HCEC 1CT (cell line): ENCODE results near the gene UBE2F.
"Not testable (repeated sequence)": the region's sequence is repeated elsewhere in the genome, so short reads cannot be mapped to it uniquely, and the experiment has no call there.

Experiments used
- DNase-seq: peaks from one replicate; pipeline ENCODE4 v3.0.0-alpha.2; 2017

The UBE2F gene

GRCh38 chr2:237946423-237946822, 20.4 kb upstream of the UBE2F start:
- DNase-seq: no peak

GRCh38 chr2:237951354-237951753, 15.5 kb upstream of the UBE2F start:
- DNase-seq: not testable (repeated sequence)

GRCh38 chr2:237951878-237952277, 14.9 kb upstream of the UBE2F start:
- DNase-seq: no peak

- DNase-seq: no peak
These were observed 14.0 kb upstream of the UBE2F start for GRCh38 chr2:237952851-237953250.

GRCh38 chr2:237955640-237956401, 11.0 kb upstream of the UBE2F start:
- no peak for DNase-seq

GRCh38 chr2:237956402-237956736, 10.4 kb upstream of the UBE2F start:
- DNase-seq: no peak

- DNase-seq: no peak
These were observed 5.2 kb upstream of the UBE2F start for GRCh38 chr2:237961637-237962036.

- no peak for DNase-seq
These were observed 4.3 kb upstream of the UBE2F start for GRCh38 chr2:237962432-237963084.

GRCh38 chr2:237963490-237963991, 3.3 kb upstream of the UBE2F start:
- DNase-seq: not testable (repeated sequence)

- DNase-seq: no peak
These were observed 2.6 kb upstream of the UBE2F start for GRCh38 chr2:237964194-237964577.

- DNase-seq: peak; percentile 89
These were observed 2.0 kb upstream of the UBE2F start for GRCh38 chr2:237964578-237965404.

GRCh38 chr2:237965844-237966243, 970 bp upstream of the UBE2F start:
- not testable (repeated sequence) for DNase-seq

- no peak for DNase-seq
These were observed 607 bp upstream of the UBE2F start for GRCh38 chr2:237966250-237966564.

- no peak for DNase-seq
These were observed 693 bp downstream of the UBE2F start for GRCh38 chr2:237967463-237967951.

- DNase-seq: no peak
These were observed 1.4 kb downstream of the UBE2F start for GRCh38 chr2:237968048-237968862.

- DNase-seq: no peak
These were observed 4.8 kb downstream of the UBE2F start for GRCh38 chr2:237971661-237972060.

GRCh38 chr2:237972211-237972610, 5.4 kb downstream of the UBE2F start:
- no peak for DNase-seq

GRCh38 chr2:237972936-237973335, 6.1 kb downstream of the UBE2F start:
- DNase-seq: no peak

- no peak for DNase-seq
These were observed 10.6 kb downstream of the UBE2F start for GRCh38 chr2:237977380-237977779.

GRCh38 chr2:237978058-237978712, 11.4 kb downstream of the UBE2F start:
- no peak for DNase-seq

GRCh38 chr2:237979331-237979730, 12.5 kb downstream of the UBE2F start:
- no peak for DNase-seq

- no peak for DNase-seq
These were observed 13.3 kb downstream of the UBE2F start for GRCh38 chr2:237980087-237980486.
